GM12864 (cell line): ENCODE results near the gene PRKCZ.
"Not testable (repeated sequence)": the region's sequence is repeated elsewhere in the genome, so short reads cannot be mapped to it uniquely, and the experiment has no call there.

Experiments
- DNase-seq: peaks from one replicate; pipeline ENCODE4 v3.0.0-alpha.2; 2011; ENCODE audit warnings: low read depth
- H3K4me3 ChIP-seq: 2 replicates; pipeline ENCODE4 v1.5.1; 2011; ENCODE audit warnings: mild to moderate bottlenecking, low read depth, low read length, control low read depth
- CTCF ChIP-seq: IDR thresholded peaks from 2 replicates; pipeline ENCODE4 v1.5.1; 2011; ENCODE audit warnings: low read depth, mild to moderate bottlenecking, moderate library complexity, low read length, control low read depth, inconsistent platforms; ENCODE audit errors: missing control alignments

Gene PRKCZ

GRCh38 chr1:2145946-2146835 is 96.0 kb downstream of the PRKCZ start:
- no peak overlapping the region for H3K4me3 ChIP-seq
- no peak for TF ChIP-seq CTCF
- no peak for DNase-seq

- DNase-seq, result no peak
- no peak overlapping the region for H3K4me3 ChIP-seq
- TF ChIP-seq CTCF, result no peak
Observed at GRCh38 chr1:2146836-2147517, 96.8 kb downstream of the PRKCZ start.

GRCh38 chr1:2147869-2148268 is 97.7 kb downstream of the PRKCZ start:
- not testable (repeated sequence) for DNase-seq, H3K4me3 ChIP-seq

GRCh38 chr1:2148691-2149090 is 98.5 kb downstream of the PRKCZ start:
- no peak overlapping the region for H3K4me3 ChIP-seq
- no peak for TF ChIP-seq CTCF
- no peak for DNase-seq

GRCh38 chr1:2150801-2151200 is 100.6 kb downstream of the PRKCZ start:
- no peak for TF ChIP-seq CTCF
- DNase-seq, result no peak
- H3K4me3 ChIP-seq, result no peak overlapping the region

GRCh38 chr1:2151252-2151651 is 101.0 kb downstream of the PRKCZ start:
- no peak overlapping the region for H3K4me3 ChIP-seq
- TF ChIP-seq CTCF, result no peak
- no peak for DNase-seq

- no peak for TF ChIP-seq CTCF
- H3K4me3 ChIP-seq, result no peak overlapping the region
- no peak for DNase-seq
Observed at GRCh38 chr1:2151911-2152310, 101.7 kb downstream of the PRKCZ start.
